Measurements from ENCODE around the gene JOSD2. TPM values are rescaled to one million over a fixed set of nuclear protein-coding genes. Genes with fewer than 3 reads are reported as not detected.

The JOSD2 gene
- total RNA-seq, 2 donors from 2014 or later: 27.6 to 34.0 TPM

DNA sequence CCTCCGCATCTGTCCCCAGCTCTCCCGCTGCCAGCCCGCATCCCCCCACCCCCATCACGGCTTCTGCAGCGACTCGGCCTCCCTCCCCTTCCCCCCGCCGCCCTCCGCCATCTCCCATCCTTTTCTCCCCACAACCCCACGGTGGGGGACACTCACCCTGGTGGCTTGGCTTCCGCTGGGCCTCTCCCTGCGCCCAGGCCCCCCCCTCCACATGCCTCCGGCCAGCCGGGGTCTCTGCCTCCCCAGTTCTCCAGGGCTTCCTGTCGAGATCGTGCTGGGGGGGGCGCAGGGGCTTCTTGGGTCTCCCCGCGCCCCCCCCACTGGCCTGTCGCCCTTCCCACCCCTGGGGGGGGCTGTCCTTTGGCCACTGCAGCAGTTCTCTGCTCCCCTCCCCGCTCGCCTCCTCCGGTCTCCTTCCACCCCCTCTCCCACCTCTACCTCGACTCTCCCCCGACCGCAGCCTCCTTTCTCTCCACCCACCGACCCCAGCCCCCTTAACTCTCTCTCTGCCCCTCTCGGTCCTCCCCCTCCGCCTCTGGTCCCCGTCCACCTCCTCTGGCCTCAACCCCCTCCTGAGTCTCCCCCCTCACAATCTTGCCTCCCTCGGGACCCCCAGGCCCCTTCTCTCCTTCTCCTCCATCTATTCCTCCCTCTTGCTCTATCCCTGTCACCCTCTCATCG is 40.2 kb upstream of the JOSD2 start:
- H3K36me3 Mint-ChIP-seq (ENCODE audit: insufficient read depth in 2 of 2): no peaks in the 10 kb centered on the region
- H3K27ac Mint-ChIP-seq: no peak overlapping the region
- no peak overlapping the region for H3K4me3 Mint-ChIP-seq
- no peak for DNase-seq
- H3K27me3 Mint-ChIP-seq (ENCODE audit: low read depth): peaks cover 64% of the 10 kb centered on the region
- H3K9me3 Mint-ChIP-seq: no peaks in the 10 kb centered on the region
- ATAC-seq (replicated peaks in 1 of 2): no peak
- peaks cover 5% of the 10 kb centered on the region for H3K4me1 Mint-ChIP-seq (ENCODE audit: low read depth)

DNA sequence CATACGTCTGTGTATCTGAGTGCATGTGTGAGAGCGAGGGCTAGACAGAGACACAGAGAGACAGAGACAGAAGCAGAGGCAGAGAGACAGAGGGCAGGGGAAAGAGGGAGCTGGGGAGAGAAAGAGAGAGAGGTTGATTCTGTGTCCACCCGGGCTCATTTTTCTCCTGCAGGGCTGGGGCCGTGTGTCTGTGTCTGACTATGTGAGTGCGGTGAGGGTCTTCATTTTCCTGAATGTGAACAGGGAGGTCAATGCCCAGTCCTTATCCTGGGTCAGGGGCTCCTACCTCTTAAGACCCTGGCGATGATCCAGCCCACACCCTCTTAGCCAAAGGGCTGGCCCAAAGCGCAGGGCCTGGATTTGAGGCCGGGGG is 39.6 kb upstream of the JOSD2 start:
- ATAC-seq (replicated peaks in 1 of 2): no peak
- peaks cover 5% of the 10 kb centered on the region for H3K4me1 Mint-ChIP-seq (ENCODE audit: low read depth)
- no peaks in the 10 kb centered on the region for H3K9me3 Mint-ChIP-seq
- DNase-seq: no peak
- H3K4me3 Mint-ChIP-seq: no peak overlapping the region
- H3K27me3 Mint-ChIP-seq (ENCODE audit: low read depth): peaks cover 62% of the 10 kb centered on the region
- H3K36me3 Mint-ChIP-seq (ENCODE audit: insufficient read depth in 2 of 2): no peaks in the 10 kb centered on the region
- H3K27ac Mint-ChIP-seq: no peak overlapping the region

DNA sequence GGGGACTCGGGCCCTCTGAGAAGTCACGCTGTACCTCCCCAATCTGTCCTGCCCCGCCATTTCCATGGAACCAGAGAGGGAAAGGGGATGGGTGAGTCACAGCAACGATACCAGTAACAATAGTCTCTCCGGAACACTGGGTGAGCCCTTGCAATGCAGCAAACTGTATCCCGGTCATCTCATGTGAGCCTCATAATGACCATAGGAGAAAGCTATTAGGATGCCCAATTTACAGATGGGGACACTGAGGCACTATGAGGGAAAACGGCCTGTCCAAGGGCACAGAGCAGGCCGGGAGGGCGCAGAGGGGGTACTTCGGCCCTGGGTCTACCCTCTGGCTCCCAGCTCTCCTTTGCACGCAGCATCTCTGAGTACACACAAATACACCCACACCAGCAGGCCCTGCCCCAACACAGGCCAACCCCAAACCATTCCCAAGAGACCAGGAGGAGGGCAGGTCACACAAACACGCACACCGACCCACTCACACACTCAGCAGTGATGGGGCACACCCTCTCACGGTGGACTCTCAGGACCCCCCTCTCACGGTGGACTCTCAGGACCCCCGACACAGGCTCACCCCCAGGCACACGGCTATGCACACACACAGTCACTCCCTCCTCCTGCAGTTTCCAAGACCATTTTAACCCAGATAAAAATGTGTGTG is 39.1 kb upstream of the JOSD2 start:
- H3K27ac Mint-ChIP-seq: no peak overlapping the region
- no peaks in the 10 kb centered on the region for H3K9me3 Mint-ChIP-seq
- no peak overlapping the region for H3K4me3 Mint-ChIP-seq
- H3K27me3 Mint-ChIP-seq (ENCODE audit: low read depth): peaks cover 56% of the 10 kb centered on the region
- peaks cover 5% of the 10 kb centered on the region for H3K4me1 Mint-ChIP-seq (ENCODE audit: low read depth)
- DNase-seq (no peak), ATAC-seq (replicated peaks in 1 of 2) (no peak)
- H3K36me3 Mint-ChIP-seq (ENCODE audit: insufficient read depth in 2 of 2): no peaks in the 10 kb centered on the region

DNA sequence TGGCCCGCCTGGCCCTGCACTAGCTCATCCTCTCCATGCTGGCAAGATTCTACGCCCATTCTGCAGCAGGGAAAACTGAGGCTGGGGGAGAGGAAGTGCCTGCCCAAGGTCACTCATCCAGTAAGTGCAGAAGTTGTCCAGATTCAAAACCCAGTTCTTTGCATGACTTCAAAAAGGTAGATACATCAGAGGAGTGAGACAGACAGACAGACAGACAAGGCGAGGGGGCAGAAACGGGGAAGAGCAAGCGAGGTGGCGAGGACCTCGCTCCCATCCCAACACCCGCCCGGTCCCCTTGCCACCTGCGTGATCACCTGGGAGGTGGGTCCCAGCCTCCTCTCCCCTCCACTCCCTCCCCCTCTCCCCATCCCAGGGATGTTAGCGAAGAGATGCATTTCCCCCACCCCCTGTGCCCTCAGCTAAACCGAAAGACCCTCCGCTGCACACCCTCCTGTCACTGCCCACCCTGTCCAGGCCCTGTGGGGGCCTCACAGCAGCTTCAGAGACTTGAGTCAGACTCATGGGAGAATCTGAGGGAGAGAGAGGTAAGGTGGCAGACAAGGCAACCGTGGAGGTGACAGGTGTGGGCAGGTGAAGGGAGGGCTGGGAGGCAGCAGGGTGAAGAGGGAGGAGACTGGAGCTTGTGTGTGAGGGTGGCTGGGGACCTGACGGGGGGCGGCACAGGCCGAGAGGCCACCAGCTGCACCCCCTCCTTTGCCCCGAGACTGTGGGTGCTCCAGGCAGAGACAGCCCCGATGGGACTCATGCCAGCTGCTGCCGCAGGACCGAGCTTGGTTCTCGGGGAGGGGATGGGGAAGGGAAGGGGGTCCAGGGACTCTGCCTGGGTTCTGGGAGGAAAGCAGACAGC is 38.3 kb upstream of the JOSD2 start:
- Mint-ChIP-seq H3K27ac (no peak overlapping the region), H3K4me3 (no peak overlapping the region), H3K27me3 (ENCODE audit: low read depth) (peaks cover 50% of the 10 kb centered on the region), H3K9me3 (no peaks in the 10 kb centered on the region), H3K36me3 (ENCODE audit: insufficient read depth in 2 of 2) (no peaks in the 10 kb centered on the region), H3K4me1 (ENCODE audit: low read depth) (peaks cover 5% of the 10 kb centered on the region)
- DNase-seq (no peak), ATAC-seq (replicated peaks in 1 of 2) (no peak)

DNA sequence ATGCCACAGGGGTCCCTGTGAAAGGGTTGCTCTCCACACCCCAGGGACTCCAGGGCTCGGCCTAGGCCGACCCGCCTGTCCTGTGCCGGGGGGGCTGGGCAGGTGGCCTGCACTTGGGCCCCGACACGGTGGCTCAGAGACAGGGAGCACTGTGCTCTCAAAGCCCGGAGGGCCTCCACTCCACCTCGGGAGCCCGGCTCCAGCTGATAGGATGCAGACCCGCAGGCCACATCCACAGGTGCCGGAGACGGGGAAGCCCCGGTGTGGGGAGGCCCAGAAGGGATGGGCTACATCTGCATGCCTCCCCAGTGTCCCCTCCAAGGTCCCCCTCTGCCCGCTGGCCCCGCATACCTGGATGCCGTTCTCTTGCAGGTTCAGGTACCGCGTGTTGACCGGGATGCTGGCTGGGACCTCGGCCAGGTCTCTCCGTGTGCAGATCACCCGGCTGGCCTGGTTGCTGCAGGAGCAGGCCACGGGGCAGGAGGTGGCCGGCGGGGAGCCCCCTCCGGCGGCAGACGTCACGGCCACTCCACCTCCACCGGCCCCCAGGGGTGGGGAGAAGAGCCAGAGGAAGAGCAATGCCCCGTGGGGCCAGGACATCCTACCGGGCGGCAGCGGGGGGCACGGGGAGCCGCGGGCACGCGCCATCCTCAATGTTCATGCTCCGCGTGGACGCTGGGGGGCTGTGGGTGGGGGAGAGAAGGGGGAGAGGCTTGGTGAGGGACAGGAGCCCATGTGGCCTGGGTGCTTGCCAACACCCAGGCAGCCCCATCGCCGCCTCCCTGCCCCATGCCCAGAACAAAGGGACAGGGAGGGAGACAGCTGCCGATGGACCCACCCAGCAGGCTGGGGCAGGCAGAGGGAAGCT is 37.4 kb upstream of the JOSD2 start:
- H3K4me1 Mint-ChIP-seq (ENCODE audit: low read depth): peaks cover 5% of the 10 kb centered on the region
- H3K27ac Mint-ChIP-seq: no peak overlapping the region
- H3K4me3 Mint-ChIP-seq: no peak overlapping the region
- ATAC-seq (replicated peaks in 1 of 2) (no peak), DNase-seq (no peak)
- H3K9me3 Mint-ChIP-seq: no peaks in the 10 kb centered on the region
- peaks cover 42% of the 10 kb centered on the region for H3K27me3 Mint-ChIP-seq (ENCODE audit: low read depth)
- no peaks in the 10 kb centered on the region for H3K36me3 Mint-ChIP-seq (ENCODE audit: insufficient read depth in 2 of 2)

DNA sequence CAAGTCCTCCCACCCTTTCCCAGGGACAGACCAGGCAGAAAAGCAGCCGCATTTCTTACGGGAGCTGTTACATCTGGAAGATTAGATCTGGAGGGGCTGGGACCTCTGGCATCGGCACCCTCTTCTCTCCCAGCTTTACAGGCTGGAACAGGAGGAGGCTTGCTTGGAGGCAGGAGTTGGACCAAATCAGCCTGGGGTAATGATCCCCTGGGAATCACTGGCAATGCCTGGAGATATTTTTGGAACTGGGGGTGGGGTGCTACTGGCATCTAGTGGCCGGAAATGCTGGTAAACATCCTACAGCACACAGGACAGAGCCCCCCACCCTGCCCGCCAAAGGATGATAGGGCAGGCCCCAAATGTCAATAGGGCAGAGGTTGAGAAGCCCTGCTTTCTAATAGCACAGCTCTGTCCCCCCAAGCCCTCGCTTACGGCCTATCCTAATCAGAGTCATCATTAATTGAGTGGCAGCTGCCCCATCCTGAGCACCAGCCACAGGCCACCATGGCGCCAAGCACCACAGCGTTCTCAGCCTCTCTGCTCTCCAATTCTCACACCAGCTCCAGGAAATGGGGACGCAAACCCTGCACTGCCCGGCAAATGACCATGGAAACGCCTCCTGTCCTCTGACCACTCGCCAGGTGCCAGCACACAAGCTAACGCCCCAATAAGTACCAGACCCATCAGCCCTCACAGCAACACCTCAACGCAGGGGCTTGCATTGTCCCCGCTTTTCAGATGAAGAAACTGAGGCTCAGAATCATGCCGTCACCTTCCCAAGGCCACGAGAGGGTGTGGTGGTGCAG is 36.6 kb upstream of the JOSD2 start:
- ATAC-seq (replicated peaks in 1 of 2) (no peak), DNase-seq (no peak)
- H3K27ac Mint-ChIP-seq: no peak overlapping the region
- no peaks in the 10 kb centered on the region for H3K36me3 Mint-ChIP-seq (ENCODE audit: insufficient read depth in 2 of 2)
- peaks cover 33% of the 10 kb centered on the region for H3K27me3 Mint-ChIP-seq (ENCODE audit: low read depth)
- H3K9me3 Mint-ChIP-seq: no peaks in the 10 kb centered on the region
- H3K4me3 Mint-ChIP-seq: no peak overlapping the region
- H3K4me1 Mint-ChIP-seq (ENCODE audit: low read depth): peaks cover 5% of the 10 kb centered on the region

DNA sequence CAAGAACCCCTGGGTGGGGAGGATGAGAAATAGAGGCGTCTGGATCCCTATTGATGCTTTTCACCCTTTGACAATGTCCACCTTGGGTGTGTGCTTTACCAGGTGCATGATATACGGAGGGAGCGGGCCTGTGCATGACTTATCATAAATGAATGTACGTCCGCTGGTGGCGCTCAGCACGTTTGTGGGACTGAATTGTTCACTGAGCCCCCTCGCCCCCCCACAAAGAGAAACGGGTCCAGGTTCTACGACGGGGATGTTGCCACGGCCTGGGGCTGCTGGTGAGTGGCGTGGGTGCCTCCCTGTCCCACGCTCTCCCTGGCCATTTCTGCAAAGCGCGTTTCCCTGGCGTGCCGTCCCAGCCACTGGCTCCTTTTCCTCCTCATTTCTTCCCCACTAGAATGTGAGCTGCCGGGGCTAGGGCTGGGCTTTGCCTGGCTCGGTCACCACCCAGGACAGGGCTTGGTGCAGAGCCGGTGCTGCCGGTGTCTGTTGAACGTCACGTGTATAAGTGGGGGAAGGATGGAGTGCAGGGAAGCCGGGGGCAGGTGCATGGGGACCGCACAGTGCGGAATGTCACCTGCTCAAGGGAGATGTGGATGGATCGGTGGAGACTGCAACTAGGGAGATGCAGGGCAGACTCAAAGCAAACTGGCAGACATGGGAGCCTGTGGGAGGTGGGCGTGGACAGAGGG is 35.7 kb upstream of the JOSD2 start:
- Mint-ChIP-seq H3K36me3 (ENCODE audit: insufficient read depth in 2 of 2) (no peaks in the 10 kb centered on the region), H3K4me1 (ENCODE audit: low read depth) (peaks cover 4% of the 10 kb centered on the region), H3K4me3 (no peak overlapping the region), H3K27ac (no peak overlapping the region), H3K9me3 (no peaks in the 10 kb centered on the region), H3K27me3 (ENCODE audit: low read depth) (peaks cover 24% of the 10 kb centered on the region)
- no peak for ATAC-seq (replicated peaks in 1 of 2)
- DNase-seq: no peak

DNA sequence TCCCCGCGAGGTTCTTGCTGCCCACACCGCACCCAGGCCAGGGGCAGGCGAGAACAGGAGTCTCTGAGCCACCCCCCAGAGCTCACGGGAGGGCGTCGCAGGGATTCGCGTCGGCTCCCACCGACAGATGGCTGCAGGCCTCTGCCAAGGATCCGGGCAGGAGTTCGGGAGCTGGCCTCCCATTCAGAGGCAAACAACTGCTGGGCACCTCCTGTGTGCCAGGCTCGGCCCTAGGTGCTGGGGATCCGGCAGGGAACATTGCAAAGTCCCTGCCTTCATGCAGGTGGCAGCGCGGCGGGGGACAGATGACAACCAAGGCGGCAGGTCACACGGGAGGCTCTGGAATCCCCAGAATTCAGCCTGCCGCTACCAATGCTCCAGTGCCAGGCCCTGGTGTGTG is 32.0 kb upstream of the JOSD2 start:
- no peak overlapping the region for H3K4me3 Mint-ChIP-seq
- H3K27ac Mint-ChIP-seq: no peak overlapping the region
- DNase-seq: no peak
- H3K27me3 Mint-ChIP-seq (ENCODE audit: low read depth): no peaks in the 10 kb centered on the region
- H3K4me1 Mint-ChIP-seq (ENCODE audit: low read depth): no peaks in the 10 kb centered on the region
- ATAC-seq (replicated peaks in 1 of 2): no peak
- H3K36me3 Mint-ChIP-seq (ENCODE audit: insufficient read depth in 2 of 2): no peaks in the 10 kb centered on the region
- no peaks in the 10 kb centered on the region for H3K9me3 Mint-ChIP-seq

DNA sequence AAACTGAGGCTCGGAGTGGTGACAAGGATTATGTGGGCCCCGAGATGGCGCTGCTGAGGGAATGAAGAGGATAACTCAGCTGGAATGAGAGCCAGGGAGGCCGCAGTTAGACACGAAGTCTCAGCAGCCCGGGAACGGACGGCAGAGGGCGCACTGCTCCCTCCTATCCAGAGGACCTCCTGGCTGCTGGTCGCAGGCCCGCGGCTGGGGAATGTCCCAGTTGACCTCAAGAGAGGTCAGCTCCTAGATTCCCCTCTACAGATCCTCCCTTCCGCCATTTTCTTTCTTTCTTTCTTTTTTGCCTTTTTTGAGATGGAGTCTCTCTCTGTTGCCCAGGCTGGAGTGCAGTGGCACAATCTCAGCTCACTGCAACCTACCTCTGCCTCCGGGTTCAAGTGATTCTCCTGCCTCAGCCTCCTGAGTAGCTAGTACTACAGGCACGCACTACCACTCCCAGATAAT is 26.8 kb upstream of the JOSD2 start:
- no peaks in the 10 kb centered on the region for H3K4me1 Mint-ChIP-seq (ENCODE audit: low read depth)
- ATAC-seq (replicated peaks in 1 of 2) (peak; percentile 62 to 71), DNase-seq (peak; percentile 72 to 75)
- H3K9me3 Mint-ChIP-seq: peaks cover 5 to 7% of the 10 kb centered on the region in 2 donors
- no peak overlapping the region for H3K4me3 Mint-ChIP-seq
- no peak overlapping the region for H3K27ac Mint-ChIP-seq
- H3K27me3 Mint-ChIP-seq (ENCODE audit: low read depth): peaks cover 13% of the 10 kb centered on the region
- peaks cover 6 to 8% of the 10 kb centered on the region in 2 donors for H3K36me3 Mint-ChIP-seq (ENCODE audit: insufficient read depth in 2 of 2)

DNA sequence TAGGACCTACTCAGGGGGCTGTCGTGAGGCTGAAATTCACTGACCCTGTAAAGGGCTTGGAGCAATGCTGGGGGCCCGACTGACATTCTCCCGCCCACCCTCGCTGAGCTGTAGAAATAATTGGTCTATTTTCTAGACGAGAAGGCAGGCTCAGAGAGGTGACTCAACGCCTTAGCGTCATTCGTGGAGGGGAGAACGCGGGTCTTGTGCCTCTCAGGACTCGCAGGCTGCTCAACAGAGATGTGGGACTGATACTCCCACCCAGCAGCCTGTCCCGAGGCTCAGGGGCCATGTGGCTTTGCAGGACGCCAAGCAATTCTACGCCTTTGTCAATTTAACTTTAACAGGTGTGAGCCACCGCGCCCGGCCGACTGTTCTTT is 26.3 kb upstream of the JOSD2 start:
- peaks cover 5 to 12% of the 10 kb centered on the region in 2 donors for H3K9me3 Mint-ChIP-seq
- H3K27ac Mint-ChIP-seq: no peak overlapping the region
- H3K36me3 Mint-ChIP-seq (ENCODE audit: insufficient read depth in 2 of 2): peaks cover 10 to 11% of the 10 kb centered on the region in 2 donors
- no peak overlapping the region for H3K4me3 Mint-ChIP-seq
- H3K4me1 Mint-ChIP-seq (ENCODE audit: low read depth): no peaks in the 10 kb centered on the region
- no peak for ATAC-seq (replicated peaks in 1 of 2)
- H3K27me3 Mint-ChIP-seq (ENCODE audit: low read depth): peaks cover 18% of the 10 kb centered on the region
- no peak for DNase-seq

DNA sequence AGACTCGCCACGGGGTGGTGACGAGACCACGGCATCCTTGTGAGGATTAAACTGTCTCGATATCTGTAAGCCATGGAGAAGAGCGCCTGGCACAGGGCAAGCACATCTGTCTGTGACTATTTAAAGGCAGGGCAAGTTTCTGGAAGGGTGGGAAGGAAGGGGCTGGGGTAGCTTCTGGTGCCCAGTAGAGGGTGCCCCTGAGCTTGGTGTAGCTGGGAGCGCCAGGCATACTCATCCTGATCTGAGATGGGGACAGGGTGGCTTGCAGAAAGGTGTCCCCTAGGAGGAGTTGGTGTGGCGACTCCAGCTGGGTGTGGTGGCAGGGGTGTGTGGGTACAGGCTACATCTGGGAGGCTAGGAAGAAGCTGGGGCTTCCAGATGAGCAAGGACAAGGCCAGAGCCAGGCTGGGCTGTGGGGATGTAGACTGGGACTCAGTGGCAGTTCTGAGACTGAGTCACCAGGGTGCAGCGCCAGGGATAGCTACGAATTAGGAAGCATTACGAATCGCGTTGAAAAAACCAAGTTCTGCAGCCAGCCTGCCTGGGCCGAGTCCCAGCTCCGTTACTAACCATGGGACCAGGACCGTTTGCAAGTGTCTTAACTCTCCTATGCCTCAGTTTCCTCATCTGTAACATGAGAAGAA is 25.8 kb upstream of the JOSD2 start:
- no peak for ATAC-seq (replicated peaks in 1 of 2)
- Mint-ChIP-seq H3K4me1 (ENCODE audit: low read depth) (no peaks in the 10 kb centered on the region), H3K36me3 (ENCODE audit: insufficient read depth in 2 of 2) (peaks cover 10 to 11% of the 10 kb centered on the region in 2 donors), H3K27me3 (ENCODE audit: low read depth) (peaks cover 23% of the 10 kb centered on the region), H3K27ac (no peak overlapping the region), H3K9me3 (peaks cover 5 to 12% of the 10 kb centered on the region in 2 donors), H3K4me3 (no peak overlapping the region)
- DNase-seq: no peak

All from activated T-cell treated with anti-CD3 and anti-CD28 coated beads, Interleukin-2, amount 50 U/mL, for 72 hours (primary cell).